Sciatic nerve (tissue), 2 donors: ENCODE results near the gene COPS8. TPM values are rescaled to one million over a fixed set of nuclear protein-coding genes. Genes with fewer than 3 reads are reported as not detected.
A peak's percentile ranks its signal among the peaks of the same experiment; 100 is the strongest.

Experiments used
- ATAC-seq: fragments of 200-7000 bp; cut with Tn5 transposase; one replicate; pipeline ENCODE4 v1.9.1; 2020; ENCODE audit warnings: mild to moderate bottlenecking, moderate library complexity
- DNase-seq: peaks from one replicate; pipeline ENCODE4 v3.0.0-alpha.2; 2020; ENCODE audit warnings: low spot score
- intact Hi-C: fragments of 100-400 bp; cut with DNase I; formaldehyde crosslinking; loops from one replicate; pipeline ENCODE4 v1.14.2; 2022
- total RNA-seq: library from RNA; stranded (reverse); fragmentation: NEBNext Ultra II Directional; extraction: Animal tissue kit (Norgen Biotek cat#: 25700); gene quantifications from one replicate; pipeline ENCODE4 v1.2.1, GENCODE V29; 2021
- donor health status: DM: no; HTN: no; CAD: no.
- donor health status: DM: no; HTN: no; CAD: no.

COPS8 gene
- total RNA-seq, result 51.4 TPM

DNA sequence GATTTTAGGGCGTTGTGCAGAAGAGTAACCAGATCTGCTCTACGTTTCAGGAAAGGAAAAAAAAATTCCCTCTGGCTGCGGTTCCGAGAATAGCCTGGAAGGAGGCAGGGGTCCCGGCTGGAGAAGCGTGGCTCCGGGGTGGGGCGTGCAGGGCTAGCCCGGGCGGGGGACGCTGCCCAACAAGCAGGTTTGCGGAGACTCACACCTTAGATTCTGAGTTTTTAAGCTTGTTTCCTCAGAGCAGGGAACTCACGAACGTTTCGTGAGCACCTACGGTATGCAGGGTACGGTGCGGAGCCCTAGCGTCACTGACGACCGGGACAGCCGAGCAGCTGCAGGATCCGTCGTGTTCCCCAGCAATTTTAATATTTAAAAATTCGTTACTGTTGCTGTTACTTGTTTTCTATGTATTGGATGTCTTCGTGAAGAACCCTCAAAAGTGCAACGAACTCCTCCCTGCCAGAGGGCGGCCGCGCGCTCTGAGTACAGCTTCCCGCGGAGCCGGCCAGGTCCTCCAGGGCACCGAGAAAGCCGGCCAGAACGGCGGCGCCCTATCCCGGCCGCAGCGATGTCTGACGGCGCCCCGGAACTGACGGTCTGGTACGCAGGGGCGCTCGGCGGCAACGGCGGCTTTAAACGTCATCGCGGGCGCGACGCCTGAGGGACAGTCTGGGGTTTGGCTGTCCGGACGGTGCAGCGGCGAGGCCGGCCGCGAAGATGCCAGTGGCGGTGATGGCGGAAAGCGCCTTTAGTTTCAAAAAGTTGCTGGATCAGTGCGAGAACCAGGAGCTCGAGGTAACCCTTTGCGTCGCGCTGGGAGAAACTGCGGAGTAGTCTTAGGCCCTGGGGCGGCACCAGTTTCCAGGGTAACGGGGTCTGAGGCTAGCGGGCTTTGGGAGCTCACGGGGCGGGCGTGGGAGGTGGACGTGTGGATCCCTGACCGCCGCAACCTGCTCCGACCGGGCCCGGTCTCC, at the start of gene COPS8:
Gene COPS8 (plus strand): TSS at position 642 of the 974 bp plus-strand sequence. CDS start 76 bp downstream, at position 718.
- ATAC-seq (peak; percentile 99), DNase-seq (peak; percentile 98)
- intact Hi-C loops, result no loop called here

DNA sequence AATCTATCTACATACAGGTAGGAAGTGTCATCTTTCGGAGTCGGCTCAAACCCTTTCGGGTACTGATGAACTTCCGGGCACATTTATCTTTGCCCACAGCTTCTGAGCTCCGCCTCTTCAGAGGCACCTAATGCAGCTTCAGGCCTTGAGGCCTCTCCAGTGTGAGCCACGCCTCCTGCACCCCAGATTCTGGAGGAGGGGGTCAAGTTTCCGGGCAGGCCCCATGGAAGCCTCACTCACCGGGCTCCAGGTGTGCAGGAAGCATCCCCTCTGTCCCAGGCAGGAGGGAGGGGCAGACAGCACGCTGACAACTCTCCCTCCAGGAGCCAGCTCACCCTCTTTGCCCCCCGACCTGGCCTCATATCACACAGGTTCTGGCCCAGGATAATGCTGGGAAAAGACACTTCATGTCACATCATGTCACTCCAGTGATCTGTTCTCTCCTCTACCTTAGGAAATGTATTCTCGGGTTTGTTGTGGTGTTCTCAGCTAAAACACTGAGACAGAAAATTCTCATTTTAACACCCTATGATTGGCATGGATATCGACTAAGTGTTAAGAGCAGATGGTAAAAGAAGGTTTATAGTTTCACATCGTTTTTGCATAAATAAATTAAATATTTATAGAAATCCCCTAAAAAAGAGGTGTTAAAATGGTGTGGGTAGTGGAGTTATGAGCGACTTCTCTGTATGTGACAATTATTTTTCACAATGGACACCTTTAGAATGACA, 46.2 kb upstream of the COPS8 start:
- no peak for DNase-seq
- intact Hi-C loops, result no loop called here
- ATAC-seq, result no peak

DNA sequence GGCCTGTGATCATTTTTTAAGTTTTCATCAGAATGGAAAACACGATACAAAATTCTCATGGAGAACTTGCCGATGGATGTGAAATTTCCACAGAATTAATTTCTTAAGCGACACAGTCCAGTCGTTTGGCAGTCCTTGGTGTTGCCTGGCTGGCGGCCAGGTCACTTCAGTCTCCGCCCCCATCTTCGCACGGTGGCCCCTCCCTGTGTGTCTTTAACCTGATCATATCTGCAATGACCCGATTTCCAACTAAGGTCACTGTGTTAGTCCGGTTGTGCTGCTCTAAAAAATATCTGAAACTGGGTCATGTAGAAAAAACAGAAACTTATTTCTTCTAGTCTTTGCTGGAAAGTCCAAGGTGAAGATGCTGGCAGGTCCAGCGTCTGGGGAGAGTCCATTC, 44.5 kb upstream of the COPS8 start:
- DNase-seq, result no peak
- intact Hi-C loops, result no loop called here
- ATAC-seq, result no peak

DNA sequence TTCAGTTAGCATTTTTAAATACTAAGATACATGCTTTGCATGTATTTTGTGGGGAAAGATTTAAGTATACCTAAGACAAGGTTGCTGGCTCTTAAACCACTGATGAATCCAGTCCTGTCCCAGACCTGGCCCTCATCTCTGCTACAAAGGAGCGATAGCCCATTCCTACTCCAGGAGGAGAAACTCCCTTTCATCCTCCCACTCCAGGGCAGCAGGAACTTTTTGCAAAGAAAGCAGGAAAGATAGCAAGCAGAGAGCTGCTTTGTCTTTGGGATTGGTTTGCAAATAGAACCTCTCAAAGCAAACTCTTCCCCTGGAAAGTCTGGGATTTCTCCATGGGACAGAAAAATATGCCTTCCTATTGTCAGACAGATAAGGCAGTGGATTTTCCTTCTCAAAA, 43.6 kb upstream of the COPS8 start:
- intact Hi-C loops, result no loop called here
- ATAC-seq (no peak), DNase-seq (no peak)

DNA sequence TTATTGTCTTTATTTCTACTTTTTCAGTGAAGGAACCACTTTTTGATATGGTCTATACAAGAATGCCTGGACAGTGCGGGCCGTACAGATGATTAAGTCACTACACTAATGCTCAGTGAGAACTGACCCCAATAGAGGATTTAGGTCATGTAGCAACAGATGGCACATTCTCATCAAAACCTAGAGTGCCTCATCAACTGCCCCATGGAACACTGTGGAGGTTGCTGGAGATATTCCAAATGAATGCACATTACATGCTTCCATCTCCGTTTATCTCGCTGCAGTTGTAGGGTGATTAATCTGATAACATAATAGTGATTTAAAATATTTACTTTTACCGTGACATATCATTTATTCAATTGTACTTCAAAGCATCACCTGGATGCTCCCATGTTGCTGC, 41.8 kb upstream of the COPS8 start:
- ATAC-seq, result no peak
- intact Hi-C loops, result no loop called here
- DNase-seq, result no peak

DNA sequence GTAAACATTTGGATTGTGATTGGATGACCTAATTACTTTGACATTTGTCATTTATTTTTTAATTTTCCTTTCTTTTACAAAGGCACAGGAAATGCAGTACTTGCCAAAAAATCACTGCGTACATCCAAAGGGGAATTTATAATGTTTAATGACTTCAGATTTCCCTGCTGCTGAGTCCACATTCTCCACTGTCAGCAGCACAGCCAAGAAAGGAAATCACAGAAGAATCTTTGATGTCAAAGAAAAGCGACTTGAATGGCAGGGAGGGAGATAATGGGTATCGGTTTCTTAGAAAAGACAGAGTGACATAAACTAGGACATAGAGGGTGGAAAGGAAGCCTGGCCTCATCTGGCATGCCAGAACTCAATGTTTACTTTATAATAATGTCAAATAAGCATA, 41.4 kb upstream of the COPS8 start:
- intact Hi-C loops, result no loop called here
- ATAC-seq (no peak), DNase-seq (no peak)

DNA sequence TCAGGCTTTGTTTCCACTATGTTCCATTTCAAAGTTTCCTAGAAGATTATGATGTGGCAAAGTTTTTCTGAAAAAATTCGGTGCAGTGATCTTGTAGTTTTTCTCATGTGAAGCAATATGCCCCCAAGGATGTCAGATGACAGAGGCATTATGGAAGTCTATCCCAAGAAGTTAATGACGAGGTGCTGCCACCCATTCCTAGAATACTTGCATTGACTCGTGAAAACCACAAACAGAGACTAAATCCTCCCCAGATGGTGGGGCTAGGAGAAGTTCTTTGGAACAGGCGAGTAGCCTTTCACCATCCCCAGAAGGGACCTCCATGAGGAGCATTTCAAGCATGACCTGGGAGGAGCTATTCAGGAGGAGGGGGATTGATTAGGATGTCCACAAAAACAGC, 40.2 kb upstream of the COPS8 start:
- ATAC-seq, result no peak
- intact Hi-C loops, result no loop called here
- DNase-seq, result no peak

DNA sequence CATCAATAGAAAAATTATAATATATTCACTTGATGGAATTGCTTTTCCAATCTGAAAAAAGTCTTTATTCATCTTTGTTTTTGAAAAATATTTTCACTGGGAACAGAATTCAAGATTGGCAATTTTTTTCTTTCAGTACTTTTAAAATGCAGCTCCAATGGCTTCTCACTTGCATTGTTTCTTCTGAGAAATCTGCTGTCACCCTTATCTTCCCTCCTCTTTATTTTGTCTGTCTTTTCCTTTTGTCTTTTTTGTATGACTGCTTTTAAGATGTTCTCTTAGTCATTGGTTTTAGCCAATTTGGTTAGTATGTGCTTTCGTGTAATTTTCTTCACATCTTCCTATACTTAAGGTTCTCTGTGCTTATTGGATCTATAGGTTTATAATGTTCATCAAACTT, 37.1 kb upstream of the COPS8 start:
- intact Hi-C loops, result no loop called here
- ATAC-seq, result no peak

DNA sequence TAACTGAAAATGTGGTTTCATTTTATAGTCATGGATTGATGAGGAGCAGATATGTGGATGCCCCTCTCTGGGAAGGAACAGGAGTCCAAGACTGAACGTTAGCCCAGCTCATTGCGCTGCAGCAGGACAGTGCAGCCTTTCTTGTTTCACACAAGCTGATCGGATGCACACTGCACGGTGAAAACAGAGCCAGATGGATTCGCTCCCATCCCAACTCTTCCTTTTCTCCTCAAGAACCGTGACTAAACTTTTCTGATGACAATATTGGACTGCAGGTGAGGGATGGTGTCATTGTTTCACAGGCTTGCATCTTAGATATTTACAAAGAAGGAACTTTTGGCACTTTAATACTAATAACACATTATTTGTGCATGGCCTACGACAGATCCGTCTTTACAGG, 33.8 kb upstream of the COPS8 start:
- ATAC-seq (no peak), DNase-seq (no peak)
- intact Hi-C loops, result loop anchor here (10.0 kb wide), 1 partner anchor 537 kb away; no protein-coding TSS in a partner anchor

More for the DNA sequence above, 37.1 kb upstream of the COPS8 start:
- no peak for DNase-seq

DNA sequence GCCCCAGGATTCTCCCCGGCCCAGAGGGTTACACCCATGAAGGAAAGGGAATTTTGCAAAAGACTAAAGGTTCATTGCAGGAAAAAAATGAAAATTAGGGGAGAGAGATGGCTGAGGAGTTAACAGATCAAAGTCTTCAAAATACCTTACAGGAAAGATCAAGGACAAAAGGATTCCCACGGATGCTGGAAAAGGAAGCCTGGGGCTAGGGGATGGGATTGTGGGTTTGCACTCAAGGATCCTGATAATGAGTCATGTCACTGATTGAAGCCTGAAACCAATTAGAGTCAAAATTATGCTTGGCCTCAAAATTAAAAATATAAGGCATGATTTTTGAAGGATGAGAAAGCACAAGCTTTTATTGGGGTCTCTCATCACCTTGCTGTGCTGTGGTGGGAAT, 32.6 kb upstream of the COPS8 start:
- ATAC-seq, result no peak
- intact Hi-C loops, result loop anchor here (10.0 kb wide), 1 partner anchor 538 kb away; no protein-coding TSS in a partner anchor
- DNase-seq, result no peak

DNA sequence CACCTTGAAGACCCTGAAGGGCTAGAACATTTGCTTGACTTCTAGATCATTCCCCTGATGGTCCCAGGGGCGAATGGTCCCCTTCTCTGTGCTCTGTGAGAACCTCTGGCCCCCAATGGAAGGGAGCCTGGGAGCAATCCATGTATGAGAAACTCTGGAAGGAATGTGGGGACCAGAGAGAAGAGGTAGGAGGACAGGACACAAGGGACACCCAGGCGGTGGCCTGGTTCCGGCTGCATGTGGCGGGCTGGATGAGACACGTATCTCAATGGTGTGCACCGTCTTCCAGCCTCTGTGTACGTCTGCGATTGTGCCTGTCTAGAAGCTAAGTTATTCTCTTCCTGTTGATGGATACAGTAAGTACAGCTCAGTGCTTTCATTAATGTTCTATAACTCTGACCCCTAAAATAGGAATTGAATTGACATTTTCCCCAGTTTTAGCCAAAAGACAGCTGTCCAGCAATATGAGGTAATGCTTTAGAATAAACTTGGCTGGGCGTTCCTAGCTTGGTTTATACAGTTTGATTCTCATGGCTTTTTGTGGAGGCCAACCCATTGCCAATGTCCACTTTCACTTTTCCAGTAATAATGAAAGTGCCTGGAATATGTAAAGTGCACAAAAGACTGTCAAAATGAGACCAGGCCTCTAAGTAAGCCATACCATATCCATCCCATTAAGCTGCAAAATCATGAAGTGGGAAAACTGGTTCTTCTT, 30.1 kb upstream of the COPS8 start:
- ATAC-seq (no peak), DNase-seq (no peak)
- intact Hi-C loops, result loop anchor here (10.0 kb wide), 1 partner anchor 541 kb away; no protein-coding TSS in a partner anchor

DNA sequence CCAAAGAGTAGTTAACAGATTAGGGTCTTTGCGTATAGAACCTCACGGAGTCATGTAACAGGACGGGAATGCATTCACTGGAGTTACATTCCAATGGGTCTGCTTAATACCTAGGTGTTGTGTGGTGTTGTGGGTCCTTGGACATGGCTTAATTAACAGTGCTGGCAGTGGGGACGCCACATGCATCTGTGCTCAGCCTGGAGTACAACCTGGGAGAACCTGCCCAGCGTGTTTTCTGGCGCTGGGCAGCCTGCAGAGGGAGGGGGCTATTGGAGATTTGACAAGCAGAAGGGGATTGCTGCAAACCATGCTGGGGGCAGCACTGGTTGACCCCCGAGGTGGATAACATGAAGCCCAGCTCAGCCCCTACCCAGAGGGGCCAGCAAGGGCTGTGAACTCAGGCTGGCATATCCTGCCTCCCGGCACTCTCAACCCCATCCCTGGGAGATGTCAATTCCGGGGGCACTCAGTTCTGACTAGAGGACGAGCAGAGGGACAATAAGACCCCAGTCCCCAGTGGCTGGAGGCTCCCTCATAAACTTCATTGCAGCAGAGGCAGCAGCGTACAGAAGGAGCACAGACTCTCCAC, 29.3 kb upstream of the COPS8 start:
- intact Hi-C loops, result loop anchor here (10.0 kb wide), 1 partner anchor 542 kb away; no protein-coding TSS in a partner anchor
- DNase-seq, result no peak

DNA sequence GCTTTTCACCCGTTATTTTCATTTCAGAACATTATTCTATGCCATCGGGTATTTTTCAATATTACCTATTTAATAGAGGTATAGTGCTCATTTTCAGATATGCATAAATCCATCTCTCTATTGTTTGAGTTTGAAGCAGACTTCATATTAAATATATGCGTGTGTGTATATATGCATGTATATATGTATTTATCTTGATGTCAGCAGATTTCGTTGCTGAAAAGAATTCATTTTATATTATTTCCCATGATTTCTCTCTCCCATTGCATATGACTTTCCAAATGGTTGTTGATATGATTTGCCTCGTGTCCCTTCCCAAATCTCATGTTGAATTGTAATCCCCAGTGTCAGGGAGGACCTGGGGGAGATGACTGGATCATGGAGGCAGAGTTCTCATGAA, 28.6 kb upstream of the COPS8 start:
- intact Hi-C loops, result loop anchor here (10.0 kb wide), 1 partner anchor 542 kb away; no protein-coding TSS in a partner anchor
- no peak for ATAC-seq
- no peak for DNase-seq

More for the DNA sequence above, 29.3 kb upstream of the COPS8 start:
- no peak for ATAC-seq

DNA sequence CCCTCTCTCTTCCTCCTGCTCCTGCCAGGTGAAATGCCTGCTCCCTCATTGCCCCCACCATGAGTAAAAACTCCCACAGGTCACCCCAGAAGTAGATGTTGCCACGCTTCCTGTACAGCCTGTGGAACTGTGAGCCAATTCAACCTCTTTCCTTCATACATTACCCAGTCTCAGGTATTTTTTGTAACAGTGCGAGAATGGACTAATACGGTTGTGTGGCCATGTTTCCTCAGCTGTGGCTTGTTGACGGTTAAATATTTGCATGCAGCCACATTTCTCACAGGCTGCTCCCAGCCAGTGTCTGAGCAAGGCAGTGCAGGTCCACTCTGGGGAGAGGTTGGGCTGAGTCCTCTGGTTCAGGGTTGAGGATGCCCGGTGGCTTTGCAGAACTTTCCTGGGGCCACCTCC, 27.8 kb upstream of the COPS8 start:
- intact Hi-C loops, result loop anchor here (10.0 kb wide), 1 partner anchor 543 kb away; no protein-coding TSS in a partner anchor
- no peak for ATAC-seq

DNA sequence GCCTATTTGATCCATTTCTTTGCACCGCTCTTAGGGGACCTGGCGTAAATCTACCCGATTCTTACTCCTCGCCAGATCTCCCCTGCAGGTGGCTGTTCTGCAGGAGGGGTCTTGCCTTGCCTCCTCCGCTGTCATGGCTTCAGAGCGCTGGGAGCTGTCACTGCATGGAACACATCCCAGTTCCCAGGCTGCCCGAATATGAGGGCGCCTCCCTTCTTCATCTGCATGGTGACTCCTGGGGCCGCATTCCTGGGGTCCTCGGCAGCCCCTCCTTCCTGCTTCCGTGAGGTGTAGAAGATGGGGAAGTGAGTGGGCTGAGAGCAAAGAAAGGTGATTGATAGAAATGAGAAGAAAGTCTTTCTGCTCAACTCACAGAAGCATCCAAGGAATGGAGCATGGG, 27.3 kb upstream of the COPS8 start:
- DNase-seq (no peak), ATAC-seq (no peak)
- intact Hi-C loops, result loop anchor here (10.0 kb wide), 1 partner anchor 544 kb away; no protein-coding TSS in a partner anchor

More for the DNA sequence above, 27.8 kb upstream of the COPS8 start:
- no peak for DNase-seq

DNA sequence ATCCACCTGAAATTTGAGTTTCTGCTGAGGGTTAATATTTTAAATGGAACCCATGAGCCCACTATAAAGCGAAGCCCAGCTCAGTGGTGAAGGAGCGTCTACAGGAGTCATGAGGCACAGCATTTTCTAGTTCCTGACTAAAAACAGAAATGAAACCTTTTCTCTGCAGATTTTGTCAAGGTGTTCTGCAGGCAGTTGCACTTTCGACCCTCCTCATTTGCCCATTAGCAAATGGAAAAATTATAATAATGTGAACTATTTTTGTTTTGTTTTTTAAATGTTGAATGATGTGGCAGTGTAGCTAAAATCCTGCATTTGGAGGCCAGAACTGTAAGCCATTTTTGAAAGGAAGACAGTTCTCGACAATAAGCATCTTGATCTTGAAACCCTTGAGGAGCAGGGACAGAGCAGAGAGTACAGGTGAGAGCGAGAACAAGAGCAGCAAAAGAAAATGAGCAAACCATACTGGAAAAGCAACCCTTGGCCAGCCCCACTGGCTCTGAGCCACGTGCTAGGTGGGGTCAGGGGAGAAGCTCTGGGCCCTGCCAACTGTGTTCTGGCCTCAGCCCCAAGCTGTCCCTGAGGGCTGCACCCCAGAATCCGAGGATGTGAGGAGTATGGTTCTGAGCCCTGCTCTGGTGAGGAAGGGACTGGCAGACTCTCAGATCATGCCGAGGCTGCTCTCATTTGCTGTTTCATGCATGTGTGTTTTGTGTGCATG, 26.4 kb upstream of the COPS8 start:
- DNase-seq (no peak), ATAC-seq (peak; percentile 42)
- intact Hi-C loops, result loop anchor here (10.0 kb wide), 1 partner anchor 545 kb away; no protein-coding TSS in a partner anchor

DNA sequence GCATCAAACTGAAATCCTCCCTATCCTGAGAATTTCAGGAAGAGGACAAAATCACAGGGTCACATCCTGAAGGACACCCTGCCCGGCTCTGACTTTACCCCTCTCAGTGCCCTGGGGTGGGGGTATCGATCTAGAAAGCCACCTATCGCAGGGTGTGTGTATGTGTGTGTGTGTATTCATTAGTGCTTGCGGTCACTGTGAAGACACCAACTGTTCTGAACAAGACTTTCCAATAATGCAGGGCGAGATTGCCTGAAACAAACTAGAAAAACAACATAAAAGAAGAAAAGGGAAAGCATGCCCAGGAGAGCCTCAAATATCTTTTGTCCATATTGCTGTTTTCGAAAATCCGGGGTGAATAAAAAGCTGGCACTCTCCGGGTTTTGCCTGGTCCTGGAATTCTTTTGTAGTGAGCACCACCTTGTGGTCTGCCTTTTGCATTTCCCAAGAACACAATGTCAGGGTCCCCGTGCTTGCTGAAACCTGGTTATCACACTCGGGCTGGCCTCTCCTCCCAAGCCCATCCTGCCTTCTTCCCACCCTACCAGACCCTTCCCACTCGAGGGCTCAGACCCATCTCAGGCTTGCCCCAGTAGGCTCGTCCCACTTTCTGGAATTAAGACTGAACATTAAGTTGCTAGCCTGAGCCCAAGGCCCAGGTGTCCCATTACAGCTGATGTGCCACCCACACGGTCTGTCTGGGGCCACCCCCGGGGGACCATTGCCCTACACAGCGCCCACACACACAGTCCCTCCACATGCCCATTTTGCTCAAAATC, 25.0 kb upstream of the COPS8 start:
- intact Hi-C loops, result loop anchor here (2.0 kb wide), 1 partner anchor 706 kb away; no protein-coding TSS in a partner anchor
- ATAC-seq, result peak; percentile 87
- DNase-seq, result no peak
